Esophagus squamous epithelium (tissue), 5 donors: ENCODE results near the gene FERMT1. TPM values are rescaled to one million over a fixed set of nuclear protein-coding genes. Genes with fewer than 3 reads are reported as not detected.

Experiments
- DNase-seq: peaks from one replicate; lab custom pipeline; 2025; lab: John Stamatoyannopoulos, UW
- H3K27ac ChIP-seq, 4 donors: fragments of 200-600 bp; sonication (generic); one replicate each; pipeline ENCODE4 v1.5.1; 2016 to 2019; ENCODE audit warnings: mild to moderate bottlenecking in 1 of 4
- H3K27me3 ChIP-seq, 4 donors: fragments of 200-600 bp; sonication (generic); 1 replicate in 3 of 4; 2 replicates in 1 of 4; pipeline versions ENCODE4 v1.5.1 to v1.6.0; 2017 to 2021; ENCODE audit warnings: antibody characterized with exemption in 1 of 4
- H3K36me3 ChIP-seq, 3 donors: fragments of 200-600 bp; sonication (generic); one replicate each; pipeline ENCODE4 v1.5.1; 2016 to 2019
- H3K4me1 ChIP-seq, 3 donors: fragments of 200-600 bp; sonication (generic); one replicate each; pipeline ENCODE4 v1.5.1; 2017 to 2019
- H3K4me3 ChIP-seq, 4 donors: fragments of 200-600 bp; sonication (generic); 1 replicate in 3 of 4; 2 replicates in 1 of 4; pipeline ENCODE4 v1.5.1; 2016 to 2019; ENCODE audit warnings: mild to moderate bottlenecking in 2 of 4, moderate library complexity in 1 of 4
- H3K9me3 ChIP-seq, 3 donors: fragments of 200-600 bp; sonication (generic); one replicate each; pipeline ENCODE4 v1.5.1; 2016 to 2019
- CTCF ChIP-seq, 6 experiments: fragments of 450-650 bp in 4 of 6; fragments of 200-600 bp in 2 of 6; sonication (generic) in 2 of 6; IDR thresholded peaks; one replicate each; pipeline ENCODE4 v1.5.1; 2016 to 2019; ENCODE audit warnings: antibody characterized with exemption in 6 of 6, mild to moderate bottlenecking in 4 of 6, moderate library complexity in 4 of 6
- POLR2A ChIP-seq, 4 donors: fragments of 450-650 bp; IDR thresholded peaks; one replicate each; pipeline ENCODE4 v1.6.1; 2017; ENCODE audit warnings: antibody characterized with exemption in 4 of 4, mild to moderate bottlenecking in 4 of 4, moderate library complexity in 3 of 4
- WGBS, 2 donors: methylation state at CpG; one replicate each; pipeline ENCODE4 v1.1.5; 2018; 5-methylcytosine and 5-hydroxymethylcytosine counted together
- intact Hi-C: fragments of 100-400 bp; cut with DNase I; formaldehyde crosslinking; loops from one replicate; pipeline ENCODE4 v1.15.0; 2022
- total RNA-seq, 4 donors: library from RNA; depleted of rRNA; stranded (reverse); fragments of >200 nt; gene quantifications; one replicate each; pipeline ENCODE4 v1.1.0, GENCODE V29; 2016
- donor health status: DM: yes; HTN: yes; CAD: no.

FERMT1 gene
- total RNA-seq, 4 donors from 2014 or later, result 19.3 to 53.5 (median 25.8) TPM

DNA sequence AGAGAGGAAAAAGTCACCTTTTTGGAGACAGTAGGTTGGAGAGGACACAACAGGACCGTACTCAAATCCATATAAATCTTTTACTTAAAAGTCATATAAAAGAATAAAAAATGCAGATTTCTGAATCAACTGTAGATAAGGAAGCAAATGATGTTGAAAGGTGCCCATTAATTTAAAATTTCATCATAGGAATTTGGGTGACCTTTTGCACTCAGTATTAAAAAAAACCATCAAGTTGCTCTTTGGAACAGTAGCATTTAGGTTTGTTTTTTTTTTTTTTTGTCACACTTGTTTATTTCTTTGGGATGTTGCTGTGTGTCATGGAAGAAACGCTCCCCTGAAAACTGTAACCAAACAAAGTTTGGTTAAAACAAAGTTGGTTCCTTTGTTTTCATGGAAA lies 48.0 kb downstream of the FERMT1 start:
- 61 to 74% methylated on average over 2 of the region's 2 CpGs for WGBS, 2 donors
- peaks cover 0 to 27% (median 3%) of the 10 kb centered on the region in 3 donors for H3K4me1 ChIP-seq

DNA sequence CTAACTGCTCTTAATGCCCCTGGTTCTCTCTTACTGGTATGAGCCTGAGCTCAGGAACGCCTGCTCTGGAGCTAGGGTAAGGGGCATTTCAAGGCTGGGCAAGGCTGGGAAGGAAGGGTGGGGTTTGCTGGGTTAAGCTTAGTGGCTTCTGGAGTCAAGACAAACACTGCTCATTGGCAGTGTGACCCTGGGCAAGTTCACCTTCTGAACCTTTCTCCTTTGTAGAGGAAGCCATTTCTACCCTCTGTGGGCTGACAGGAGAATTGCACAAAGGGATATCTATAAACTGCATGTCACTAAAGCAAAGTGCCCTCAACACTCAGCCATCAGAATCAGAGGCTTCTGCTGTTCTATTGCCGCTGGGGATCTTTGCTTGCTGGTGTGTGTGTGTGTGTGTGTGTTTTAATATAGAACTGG lies 48.7 kb downstream of the FERMT1 start:
- WGBS, 2 donors, result 80 to 82% methylated on average over 2 of the region's 2 CpGs
- H3K4me1 ChIP-seq, result peaks cover 0 to 20% (median 3%) of the 10 kb centered on the region in 3 donors
- H3K36me3 ChIP-seq, result peaks cover 0 to 77% (median 10%) of the 10 kb centered on the region in 3 donors
- no peak overlapping the region for H3K4me3 ChIP-seq
- TF ChIP-seq CTCF (IDR thresholded peaks at IDR 0.05) (peak in 2 of 6 experiments; percentile 12 to 32), POLR2A (IDR thresholded peaks at IDR 0.05) (no peak)
- H3K27ac ChIP-seq, result no peak overlapping the region
- no peaks in the 10 kb centered on the region for H3K9me3 ChIP-seq
- no peak for DNase-seq
- H3K27me3 ChIP-seq, result no peaks in the 10 kb centered on the region
- intact Hi-C loops, result no loop called here

More for the DNA sequence above, 48.0 kb downstream of the FERMT1 start:
- H3K4me3 ChIP-seq, result no peak overlapping the region
- H3K36me3 ChIP-seq, result peaks cover 0 to 77% (median 10%) of the 10 kb centered on the region in 3 donors
- intact Hi-C loops, result loop anchor here (5.0 kb wide), 1 partner anchor 547 kb away; no protein-coding TSS in a partner anchor
- H3K27ac ChIP-seq, result no peak overlapping the region
- H3K9me3 ChIP-seq, result no peaks in the 10 kb centered on the region
- TF ChIP-seq POLR2A (IDR thresholded peaks at IDR 0.05), result no peak
- TF ChIP-seq CTCF (IDR thresholded peaks at IDR 0.05), result no peak
- H3K27me3 ChIP-seq, result no peaks in the 10 kb centered on the region
- no peak for DNase-seq

- H3K27ac ChIP-seq, result no peak overlapping the region
- intact Hi-C loops, result no loop called here
- no peak for DNase-seq
These were observed 51.8 kb downstream of the FERMT1 start for GRCh38 chr20:6070829-6071695.

GRCh38 chr20:6069669-6070068 lies 53.2 kb downstream of the FERMT1 start:
- H3K4me3 ChIP-seq, result no peak overlapping the region
- H3K27me3 ChIP-seq, result no peaks in the 10 kb centered on the region
- no peaks in the 10 kb centered on the region for H3K4me1 ChIP-seq
- peaks cover 0 to 44% (median 10%) of the 10 kb centered on the region in 3 donors for H3K36me3 ChIP-seq
- TF ChIP-seq POLR2A (IDR thresholded peaks at IDR 0.05), result no peak
- no peak for DNase-seq
- intact Hi-C loops, result no loop called here
- no peaks in the 10 kb centered on the region for H3K9me3 ChIP-seq
- WGBS, 2 donors, result 70 to 74% methylated on average over 2 of the region's 2 CpGs
- H3K27ac ChIP-seq, result no peak overlapping the region

More at GRCh38 chr20:6070829-6071695, 51.8 kb downstream of the FERMT1 start:
- no peaks in the 10 kb centered on the region for H3K4me1 ChIP-seq
- no peaks in the 10 kb centered on the region for H3K9me3 ChIP-seq
- TF ChIP-seq CTCF (IDR thresholded peaks at IDR 0.05) (no peak), POLR2A (IDR thresholded peaks at IDR 0.05) (no peak)
- 76 to 84% methylated on average over 5 to 6 of the region's 6 CpGs for WGBS, 2 donors
- no peaks in the 10 kb centered on the region for H3K27me3 ChIP-seq
- peaks cover 0 to 58% (median 10%) of the 10 kb centered on the region in 3 donors for H3K36me3 ChIP-seq
- H3K4me3 ChIP-seq, result no peak overlapping the region

DNA sequence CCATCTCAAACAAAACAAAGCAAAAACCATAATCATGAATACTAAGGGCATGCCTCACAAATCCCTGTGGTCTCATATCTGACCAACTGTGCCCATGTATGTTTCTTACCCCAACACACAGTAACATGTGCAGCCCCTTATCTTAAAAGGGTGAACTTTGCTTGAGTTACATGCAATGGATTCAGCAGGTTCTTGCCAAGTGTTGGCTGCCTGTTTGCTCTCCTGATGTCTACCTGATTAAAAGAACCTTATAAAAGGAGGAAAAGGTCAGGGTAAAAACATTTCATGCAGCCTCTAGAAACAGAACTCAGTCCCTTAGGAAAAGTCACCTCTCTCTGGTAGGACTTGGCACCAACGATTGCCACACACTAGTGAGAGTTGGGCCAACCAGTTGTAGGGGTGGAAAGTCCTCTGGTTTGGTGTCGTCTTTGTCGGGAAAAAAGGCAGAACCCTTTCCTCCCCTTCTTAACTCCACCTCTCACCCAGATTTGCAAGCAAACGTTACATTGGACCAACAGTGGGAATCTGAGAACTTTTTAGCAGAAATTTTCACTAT lies 55.0 kb downstream of the FERMT1 start:
- 79 to 90% methylated on average over 3 to 4 of the region's 4 CpGs for WGBS, 2 donors
- Histone ChIP-seq H3K9me3 (no peaks in the 10 kb centered on the region), H3K27me3 (no peaks in the 10 kb centered on the region), H3K4me3 (no peak overlapping the region), H3K27ac (no peak overlapping the region), H3K4me1 (no peaks in the 10 kb centered on the region), H3K36me3 (peaks cover 0 to 26% (median 5%) of the 10 kb centered on the region in 3 donors)
- intact Hi-C loops, result no loop called here
- DNase-seq, result no peak
- TF ChIP-seq POLR2A (IDR thresholded peaks at IDR 0.05) (no peak), CTCF (IDR thresholded peaks at IDR 0.05) (no peak)
